Liver (tissue), 9 donors: ENCODE results near the gene DOCK1. TPM values are rescaled to one million over a fixed set of nuclear protein-coding genes. Genes with fewer than 3 reads are reported as not detected.

Source experiments
- DNase-seq: peaks from one replicate; pipeline ENCODE4 v3.0.0-alpha.2; 2017; ENCODE audit warnings: low spot score
- H3K27ac ChIP-seq, 2 donors: one replicate each; pipeline ENCODE4 v1.7.0; 2013; ENCODE audit warnings: inconsistent platforms in 2 of 2, low read length in 2 of 2, control low read depth in 1 of 2, low read depth in 1 of 2, mild to moderate bottlenecking in 1 of 2
- H3K27me3 ChIP-seq, 4 donors: one replicate each; pipeline versions ENCODE4 v1.6.1 to v1.7.0; 2013; ENCODE audit warnings: low read length in 3 of 4, inconsistent platforms in 1 of 4, mild to moderate bottlenecking in 1 of 4, moderate library complexity in 1 of 4; ENCODE audit not compliant: control insufficient read depth in 4 of 4, insufficient read depth in 4 of 4
- H3K36me3 ChIP-seq, 4 donors: one replicate each; pipeline versions ENCODE4 v1.6.1 to v1.7.0; 2013; ENCODE audit warnings: low read length in 3 of 4, mild to moderate bottlenecking in 3 of 4, low read depth in 1 of 4, moderate library complexity in 1 of 4; ENCODE audit not compliant: control insufficient read depth in 4 of 4, insufficient read depth in 3 of 4
- H3K4me1 ChIP-seq, 4 donors: one replicate each; pipeline versions ENCODE4 v1.6.1 to v1.7.0; 2013; ENCODE audit warnings: low read length in 3 of 4, mild to moderate bottlenecking in 3 of 4, moderate library complexity in 1 of 4; ENCODE audit not compliant: control insufficient read depth in 4 of 4, insufficient read depth in 4 of 4
- H3K4me3 ChIP-seq, 3 donors: one replicate each; pipeline versions ENCODE4 v1.6.1 to v1.7.0; 2013; ENCODE audit warnings: low read length in 3 of 3, control low read depth in 1 of 3, low read depth in 1 of 3, mild to moderate bottlenecking in 1 of 3
- H3K9ac ChIP-seq, 2 donors: one replicate each; pipeline ENCODE4 v1.7.0; 2013; ENCODE audit warnings: low read length in 2 of 2, mild to moderate bottlenecking in 2 of 2, moderate library complexity in 2 of 2, control low read depth in 1 of 2, low read depth in 1 of 2
- H3K9me3 ChIP-seq, 4 donors: one replicate each; pipeline versions ENCODE4 v1.6.1 to v1.7.0; 2013; ENCODE audit warnings: low read length in 3 of 4; ENCODE audit not compliant: control insufficient read depth in 4 of 4
- EGR1 ChIP-seq, 2 donors: IDR thresholded peaks; 2 replicates each; pipeline ENCODE4 v1.6.1; 2016 to 2018; ENCODE audit warnings: antibody characterized with exemption in 2 of 2, low read depth in 2 of 2
- FOXA1 ChIP-seq: IDR thresholded peaks from 2 replicates; pipeline ENCODE4 v1.6.1; 2016; ENCODE audit warnings: antibody characterized with exemption
- FOXA2 ChIP-seq: IDR thresholded peaks from 2 replicates; pipeline ENCODE4 v1.6.1; 2016; ENCODE audit warnings: antibody characterized with exemption
- GABPA ChIP-seq, 2 donors: IDR thresholded peaks in 1 of 2; conservative IDR thresholded peaks in 1 of 2; 2 replicates each; pipeline ENCODE4 v1.6.1; 2016; ENCODE audit warnings: antibody characterized with exemption in 2 of 2, mild to moderate bottlenecking in 1 of 2, moderate library complexity in 1 of 2
- HNF4A ChIP-seq, 2 donors: conservative IDR thresholded peaks; 2 replicates each; pipeline ENCODE4 v1.6.1; 2016; ENCODE audit warnings: antibody characterized with exemption in 2 of 2, mild to moderate bottlenecking in 2 of 2
- HNF4G ChIP-seq: IDR thresholded peaks from 2 replicates; pipeline ENCODE4 v1.6.1; 2016; ENCODE audit warnings: antibody characterized with exemption
- JUND ChIP-seq, 2 donors: IDR thresholded peaks; 2 replicates each; pipeline ENCODE4 v1.6.1; 2016; ENCODE audit warnings: antibody characterized with exemption in 2 of 2
- NR2F2 ChIP-seq: IDR thresholded peaks from 2 replicates; pipeline ENCODE4 v1.6.1; 2016; ENCODE audit warnings: antibody characterized with exemption
- RAD21 ChIP-seq, 2 donors: IDR thresholded peaks; 2 replicates each; pipeline ENCODE4 v1.6.1; 2016; ENCODE audit warnings: antibody characterized with exemption in 2 of 2, mild to moderate bottlenecking in 2 of 2
- RXRA ChIP-seq, 2 donors: IDR thresholded peaks; 2 replicates each; pipeline ENCODE4 v1.6.1; 2017 to 2018; ENCODE audit warnings: antibody characterized with exemption in 2 of 2, mild to moderate bottlenecking in 1 of 2
- SP1 ChIP-seq: IDR thresholded peaks from 2 replicates; pipeline ENCODE4 v1.6.1; 2018; ENCODE audit warnings: antibody characterized with exemption, mild to moderate bottlenecking
- TAF1 ChIP-seq: conservative IDR thresholded peaks from 2 replicates; pipeline ENCODE4 v1.6.1; 2016; ENCODE audit warnings: antibody characterized with exemption, mild to moderate bottlenecking
- WGBS: extraction: QIAGEN DNeasy Blood & Tissue Kit; methylation state at CpG from one replicate; pipeline ENCODE4 v1.1.7; 2013; 5-methylcytosine and 5-hydroxymethylcytosine counted together
- polyA plus RNA-seq, 2 donors: library from polyadenylated mRNA; stranded (reverse) in 1 of 2; unstranded in 1 of 2; fragments of 200-250 nt in 1 of 2; fragments of >200 nt in 1 of 2; fragmentation: Nextera tagmentation in 1 of 2; extraction: Ambion mirVana in 1 of 2; gene quantifications; one replicate each; pipeline versions ENCODE4 v1.2.1 to v1.2.3, GENCODE V29; 2013 to 2015
- total RNA-seq, 2 donors: library from RNA; depleted of rRNA; stranded (reverse); fragments of >200 nt; gene quantifications; one replicate each; pipeline ENCODE4 v1.2.3, GENCODE V29; 2014
- TF ChIP-seq, protein P1 (sequence below): IDR thresholded peaks from 2 replicates; pipeline ENCODE4 v1.6.1; 2016; ENCODE audit warnings: antibody characterized with exemption
- TF ChIP-seq, protein P2 (sequence below): IDR thresholded peaks from 2 replicates; pipeline ENCODE4 v1.6.1; 2016; ENCODE audit warnings: antibody characterized with exemption, mild to moderate bottlenecking
- TF ChIP-seq, protein P3 (sequence below): fragments of 150-350 bp; IDR thresholded peaks from 2 replicates; pipeline ENCODE4 v1.5.1; 2017; ENCODE audit warnings: improper control_type of control experiment, low read depth, low read length; ENCODE audit not compliant: missing input control
- TF ChIP-seq, protein P4 (sequence below): IDR thresholded peaks from 2 replicates; pipeline ENCODE4 v1.6.1; 2016; ENCODE audit warnings: antibody characterized with exemption
- donor health status: healthy.
- donor health status: healthy.
- donor health status: healthy.
- donor health status: healthy.
- donor health status: healthy.

Gene DOCK1
- total and polyA plus RNA-seq, 4 donors: 3.8 to 28.8 (median 9.1) TPM

DNA sequence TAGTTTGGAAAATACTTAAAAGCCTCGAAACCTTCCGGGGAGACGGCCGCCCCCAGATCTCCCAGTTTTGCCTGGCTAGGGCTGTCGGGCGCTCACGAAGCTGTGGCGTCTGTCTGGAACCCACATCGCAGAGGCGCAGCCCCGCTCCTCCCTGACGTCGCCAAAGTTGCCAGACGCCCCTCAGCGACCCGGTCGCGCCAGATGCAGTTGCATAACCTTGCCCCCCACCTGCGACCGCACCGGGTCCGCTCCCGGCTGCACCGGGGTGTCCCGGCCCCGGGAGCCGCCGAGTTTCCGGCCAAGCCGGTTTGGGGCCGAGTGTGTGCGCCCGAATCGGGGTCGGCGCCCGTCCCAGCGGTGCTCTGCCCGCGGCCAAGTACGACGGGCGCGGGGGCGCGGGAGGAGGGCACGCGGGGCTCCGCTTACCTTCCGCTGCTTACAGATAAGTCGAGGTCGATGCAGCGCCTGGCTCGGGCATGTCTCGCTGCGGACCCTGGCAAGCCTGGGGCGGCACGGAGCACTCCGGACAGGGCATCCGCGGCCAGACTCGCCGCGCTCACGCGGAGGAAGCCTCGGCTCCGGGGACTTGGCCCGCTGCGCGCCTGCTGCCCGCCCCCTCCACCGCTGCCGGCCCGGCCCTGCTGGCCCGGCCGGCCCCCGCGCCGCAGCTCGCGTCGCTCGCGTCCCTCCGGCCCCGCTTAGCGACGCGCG lies 290.5 kb downstream of the DOCK1 start:
- Histone ChIP-seq H3K27ac (no peak overlapping the region), H3K9ac (no peak overlapping the region), H3K4me3 (peak overlapping the region in 2 of 3 donors; percentile 33 to 55), H3K36me3 (no peaks in the 10 kb centered on the region), H3K4me1 (peaks cover 13 to 19% (median 17%) of the 10 kb centered on the region in 4 donors), H3K9me3 (no peaks in the 10 kb centered on the region), H3K27me3 (peaks cover 0 to 5% (median 0%) of the 10 kb centered on the region in 4 donors)
- TF ChIP-seq HNF4G (no peak), HNF4A (conservative IDR thresholded peaks at IDR 0.05) (no peak), NR2F2 (no peak), SP1 (no peak), FOXA2 (no peak), JUND (IDR thresholded peaks at IDR 0.05) (no peak), FOXA1 (no peak), TAF1 (no peak), EGR1 (IDR thresholded peaks at IDR 0.05; ENCODE audit: low read depth in 2 of 2) (no peak), GABPA (IDR thresholded peaks at IDR 0.05 in 1 of 2, conservative IDR thresholded peaks at IDR 0.05 in 1 of 2) (no peak), RAD21 (IDR thresholded peaks at IDR 0.05) (no peak), RXRA (IDR thresholded peaks at IDR 0.05) (no peak)
- TF ChIP-seq, protein P1, sequence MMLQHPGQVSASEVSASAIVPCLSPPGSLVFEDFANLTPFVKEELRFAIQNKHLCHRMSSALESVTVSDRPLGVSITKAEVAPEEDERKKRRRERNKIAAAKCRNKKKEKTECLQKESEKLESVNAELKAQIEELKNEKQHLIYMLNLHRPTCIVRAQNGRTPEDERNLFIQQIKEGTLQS: no peak
- TF ChIP-seq, protein P2, sequence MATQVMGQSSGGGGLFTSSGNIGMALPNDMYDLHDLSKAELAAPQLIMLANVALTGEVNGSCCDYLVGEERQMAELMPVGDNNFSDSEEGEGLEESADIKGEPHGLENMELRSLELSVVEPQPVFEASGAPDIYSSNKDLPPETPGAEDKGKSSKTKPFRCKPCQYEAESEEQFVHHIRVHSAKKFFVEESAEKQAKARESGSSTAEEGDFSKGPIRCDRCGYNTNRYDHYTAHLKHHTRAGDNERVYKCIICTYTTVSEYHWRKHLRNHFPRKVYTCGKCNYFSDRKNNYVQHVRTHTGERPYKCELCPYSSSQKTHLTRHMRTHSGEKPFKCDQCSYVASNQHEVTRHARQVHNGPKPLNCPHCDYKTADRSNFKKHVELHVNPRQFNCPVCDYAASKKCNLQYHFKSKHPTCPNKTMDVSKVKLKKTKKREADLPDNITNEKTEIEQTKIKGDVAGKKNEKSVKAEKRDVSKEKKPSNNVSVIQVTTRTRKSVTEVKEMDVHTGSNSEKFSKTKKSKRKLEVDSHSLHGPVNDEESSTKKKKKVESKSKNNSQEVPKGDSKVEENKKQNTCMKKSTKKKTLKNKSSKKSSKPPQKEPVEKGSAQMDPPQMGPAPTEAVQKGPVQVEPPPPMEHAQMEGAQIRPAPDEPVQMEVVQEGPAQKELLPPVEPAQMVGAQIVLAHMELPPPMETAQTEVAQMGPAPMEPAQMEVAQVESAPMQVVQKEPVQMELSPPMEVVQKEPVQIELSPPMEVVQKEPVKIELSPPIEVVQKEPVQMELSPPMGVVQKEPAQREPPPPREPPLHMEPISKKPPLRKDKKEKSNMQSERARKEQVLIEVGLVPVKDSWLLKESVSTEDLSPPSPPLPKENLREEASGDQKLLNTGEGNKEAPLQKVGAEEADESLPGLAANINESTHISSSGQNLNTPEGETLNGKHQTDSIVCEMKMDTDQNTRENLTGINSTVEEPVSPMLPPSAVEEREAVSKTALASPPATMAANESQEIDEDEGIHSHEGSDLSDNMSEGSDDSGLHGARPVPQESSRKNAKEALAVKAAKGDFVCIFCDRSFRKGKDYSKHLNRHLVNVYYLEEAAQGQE: no peak
- TF ChIP-seq, protein P3, sequence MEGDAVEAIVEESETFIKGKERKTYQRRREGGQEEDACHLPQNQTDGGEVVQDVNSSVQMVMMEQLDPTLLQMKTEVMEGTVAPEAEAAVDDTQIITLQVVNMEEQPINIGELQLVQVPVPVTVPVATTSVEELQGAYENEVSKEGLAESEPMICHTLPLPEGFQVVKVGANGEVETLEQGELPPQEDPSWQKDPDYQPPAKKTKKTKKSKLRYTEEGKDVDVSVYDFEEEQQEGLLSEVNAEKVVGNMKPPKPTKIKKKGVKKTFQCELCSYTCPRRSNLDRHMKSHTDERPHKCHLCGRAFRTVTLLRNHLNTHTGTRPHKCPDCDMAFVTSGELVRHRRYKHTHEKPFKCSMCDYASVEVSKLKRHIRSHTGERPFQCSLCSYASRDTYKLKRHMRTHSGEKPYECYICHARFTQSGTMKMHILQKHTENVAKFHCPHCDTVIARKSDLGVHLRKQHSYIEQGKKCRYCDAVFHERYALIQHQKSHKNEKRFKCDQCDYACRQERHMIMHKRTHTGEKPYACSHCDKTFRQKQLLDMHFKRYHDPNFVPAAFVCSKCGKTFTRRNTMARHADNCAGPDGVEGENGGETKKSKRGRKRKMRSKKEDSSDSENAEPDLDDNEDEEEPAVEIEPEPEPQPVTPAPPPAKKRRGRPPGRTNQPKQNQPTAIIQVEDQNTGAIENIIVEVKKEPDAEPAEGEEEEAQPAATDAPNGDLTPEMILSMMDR: no peak
- WGBS: 2% methylated on average over 91 of the region's 91 CpGs
- no peak for DNase-seq

DNA sequence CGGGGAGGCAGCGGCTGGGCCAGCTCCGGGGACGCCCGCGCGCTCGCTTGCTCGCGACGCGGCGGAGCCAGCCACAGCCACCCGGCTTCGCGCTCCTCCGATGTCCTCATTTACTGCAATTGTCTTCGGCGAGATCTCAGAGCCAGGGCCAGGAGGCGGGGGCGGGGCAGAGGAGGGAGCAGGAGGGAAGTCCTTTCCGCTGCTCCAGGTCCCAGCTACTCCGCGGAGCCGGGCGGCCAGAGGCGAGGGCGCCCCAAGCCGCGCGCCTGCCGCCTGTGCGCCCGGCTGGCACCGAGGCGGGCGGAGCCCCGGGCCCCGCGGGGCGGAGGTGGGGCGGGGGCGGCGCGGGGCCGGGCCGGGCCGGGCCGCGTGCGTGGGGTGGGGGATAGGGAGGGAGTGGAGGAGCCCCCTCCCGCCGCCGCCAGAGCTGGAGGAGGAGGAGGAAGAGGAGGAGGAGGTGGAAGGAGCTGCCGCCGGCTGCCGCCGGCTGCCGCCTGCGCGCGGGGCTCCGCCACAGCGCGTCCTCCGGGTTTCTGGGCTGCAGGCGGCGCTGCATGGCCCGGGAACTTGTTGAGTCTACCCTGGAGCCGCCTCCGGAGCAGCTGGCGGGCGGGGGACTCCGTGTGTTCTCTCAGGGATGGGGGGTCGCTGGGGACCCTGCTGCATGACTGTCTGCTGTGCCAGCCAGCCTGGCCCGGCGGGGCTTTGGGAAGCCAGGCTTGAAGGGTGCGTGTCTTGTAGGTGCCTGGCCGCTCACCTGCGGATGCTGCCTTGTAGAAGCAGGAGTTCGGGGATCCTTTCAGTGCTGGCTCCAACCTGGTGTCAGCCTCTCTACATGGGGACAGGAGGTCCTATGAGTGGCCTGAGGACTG lies 291.3 kb downstream of the DOCK1 start, which contains the start of gene INSYN2A:
INSYN2A (minus strand) TSS at position 310 of the 872 bp plus-strand sequence. CDS start 20,196 bp downstream, outside the sequence.
- DNase-seq: no peak
- Histone ChIP-seq H3K4me1 (peaks cover 13 to 19% (median 17%) of the 10 kb centered on the region in 4 donors), H3K27ac (no peak within 1 kb of the TSS)

More for the DNA sequence above, 291.3 kb downstream of the DOCK1 start, which contains the start of gene INSYN2A:
- Histone ChIP-seq H3K27me3 (peaks cover 0 to 5% (median 0%) of the 10 kb centered on the region in 4 donors), H3K9ac (no peak within 1 kb of the TSS), H3K36me3 (no peaks in the 10 kb centered on the region), H3K9me3 (no peaks in the 10 kb centered on the region), H3K4me3 (peak within 1 kb of the TSS in 2 of 3 donors; percentile 33 to 55)
- WGBS: 16% methylated on average over 81 of the region's 81 CpGs
- TF ChIP-seq HNF4A (conservative IDR thresholded peaks at IDR 0.05) (no peak), SP1 (no peak), RXRA (IDR thresholded peaks at IDR 0.05) (no peak), TAF1 (no peak), JUND (IDR thresholded peaks at IDR 0.05) (no peak), RAD21 (IDR thresholded peaks at IDR 0.05) (no peak), EGR1 (IDR thresholded peaks at IDR 0.05; ENCODE audit: low read depth in 2 of 2) (no peak)
- TF ChIP-seq, protein P4, sequence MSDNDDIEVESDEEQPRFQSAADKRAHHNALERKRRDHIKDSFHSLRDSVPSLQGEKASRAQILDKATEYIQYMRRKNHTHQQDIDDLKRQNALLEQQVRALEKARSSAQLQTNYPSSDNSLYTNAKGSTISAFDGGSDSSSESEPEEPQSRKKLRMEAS: no peak
- TF ChIP-seq, protein P1: no peak
